Neural progenitor cell (in vitro differentiated cells): ENCODE data around the gene LCAT. TPM values are rescaled to one million over a fixed set of nuclear protein-coding genes. Genes with fewer than 3 reads are reported as not detected.

ENCODE experiments used
- DNase-seq: peaks from one replicate; pipeline ENCODE4 v3.0.0-alpha.2; 2016; ENCODE audit warnings: low spot score
- H2AFZ ChIP-seq: fragments of 200-600 bp; sonication (generic); replicated peaks from 2 replicates; pipeline ENCODE4 v1.6.1; 2016; ENCODE audit warnings: antibody characterized with exemption
- H3F3A ChIP-seq: fragments of 200-600 bp; sonication (generic); 2 replicates; pipeline ENCODE4 v1.6.1; 2016; ENCODE audit warnings: antibody characterized with exemption, low read depth
- H3K27ac ChIP-seq: fragments of 200-600 bp; sonication (generic); 2 replicates; pipeline ENCODE4 v1.5.1; 2016; ENCODE audit warnings: mild to moderate bottlenecking
- H3K27me3 ChIP-seq: fragments of 200-600 bp; sonication (generic); 2 replicates; pipeline ENCODE4 v1.6.1; 2016; ENCODE audit warnings: mild to moderate bottlenecking, moderate library complexity
- H3K36me3 ChIP-seq: fragments of 200-600 bp; sonication (generic); 2 replicates; pipeline ENCODE4 v1.5.1; 2016
- H3K4me1 ChIP-seq: fragments of 200-600 bp; sonication (generic); 2 replicates; pipeline ENCODE4 v1.6.1; 2016; ENCODE audit warnings: mixed run types
- H3K4me2 ChIP-seq: fragments of 200-600 bp; sonication (generic); 2 replicates; pipeline ENCODE4 v1.6.1; 2016
- H3K4me3 ChIP-seq: fragments of 200-600 bp; sonication (generic); 2 replicates; pipeline ENCODE4 v1.5.1; 2016
- H3K79me2 ChIP-seq: fragments of 200-600 bp; sonication (generic); 2 replicates; pipeline ENCODE4 v1.6.1; 2016; ENCODE audit warnings: low read depth
- H3K9ac ChIP-seq: fragments of 200-600 bp; sonication (generic); 2 replicates; pipeline ENCODE4 v1.6.1; 2016
- H3K9me3 ChIP-seq: fragments of 200-600 bp; sonication (generic); 2 replicates; pipeline ENCODE4 v1.5.1; 2016; ENCODE audit warnings: low read depth
- H4K20me1 ChIP-seq: fragments of 200-600 bp; sonication (generic); 2 replicates; pipeline ENCODE4 v1.6.1; 2016; ENCODE audit warnings: low read depth
- H3K27ac Mint-ChIP-seq: 3 replicates; pipeline ENCODE4 v1.8.0; 2021; ENCODE audit warnings: mixed read lengths
- H3K27me3 Mint-ChIP-seq: 2 replicates; pipeline ENCODE4 v1.8.0; 2022; ENCODE audit warnings: low read depth, mild to moderate bottlenecking, inconsistent platforms, moderate library complexity, mixed read lengths; ENCODE audit not compliant: insufficient read depth
- H3K36me3 Mint-ChIP-seq: 3 replicates; pipeline ENCODE4 v1.8.0; 2021; ENCODE audit warnings: mixed read lengths
- H3K4me1 Mint-ChIP-seq: 3 replicates; pipeline ENCODE4 v1.8.0; 2021; ENCODE audit warnings: mixed read lengths
- H3K4me3 Mint-ChIP-seq: 3 replicates; pipeline ENCODE4 v1.8.0; 2021; ENCODE audit warnings: mild to moderate bottlenecking, moderate library complexity, mixed read lengths
- H3K9me3 Mint-ChIP-seq: 3 replicates; pipeline ENCODE4 v1.8.0; 2020; ENCODE audit warnings: mixed read lengths
- CTCF ChIP-seq: fragments of 200-600 bp; sonication (generic); IDR thresholded peaks from 2 replicates; pipeline ENCODE4 v1.5.1; 2017; ENCODE audit warnings: antibody characterized with exemption, mild to moderate bottlenecking
- EZH2 ChIP-seq: fragments of 200-600 bp; sonication (generic); IDR thresholded peaks from 2 replicates; pipeline ENCODE4 v1.6.1; 2017; ENCODE audit warnings: antibody characterized with exemption, mild to moderate bottlenecking, moderate library complexity
- EZH2phosphoT487 ChIP-seq: fragments of 200-600 bp; sonication (generic); IDR thresholded peaks from 2 replicates; pipeline ENCODE4 v1.6.1; 2017; ENCODE audit warnings: antibody characterized with exemption
- total RNA-seq: library from RNA; depleted of rRNA; stranded (reverse); fragments of >200 nt; gene quantifications from 2 replicates; pipeline ENCODE4 v1.2.3, GENCODE V29; 2015; ENCODE audit warnings: low replicate concordance

The LCAT gene
- total RNA-seq, 1 donor from 2014 or later: 1.5 TPM

DNA sequence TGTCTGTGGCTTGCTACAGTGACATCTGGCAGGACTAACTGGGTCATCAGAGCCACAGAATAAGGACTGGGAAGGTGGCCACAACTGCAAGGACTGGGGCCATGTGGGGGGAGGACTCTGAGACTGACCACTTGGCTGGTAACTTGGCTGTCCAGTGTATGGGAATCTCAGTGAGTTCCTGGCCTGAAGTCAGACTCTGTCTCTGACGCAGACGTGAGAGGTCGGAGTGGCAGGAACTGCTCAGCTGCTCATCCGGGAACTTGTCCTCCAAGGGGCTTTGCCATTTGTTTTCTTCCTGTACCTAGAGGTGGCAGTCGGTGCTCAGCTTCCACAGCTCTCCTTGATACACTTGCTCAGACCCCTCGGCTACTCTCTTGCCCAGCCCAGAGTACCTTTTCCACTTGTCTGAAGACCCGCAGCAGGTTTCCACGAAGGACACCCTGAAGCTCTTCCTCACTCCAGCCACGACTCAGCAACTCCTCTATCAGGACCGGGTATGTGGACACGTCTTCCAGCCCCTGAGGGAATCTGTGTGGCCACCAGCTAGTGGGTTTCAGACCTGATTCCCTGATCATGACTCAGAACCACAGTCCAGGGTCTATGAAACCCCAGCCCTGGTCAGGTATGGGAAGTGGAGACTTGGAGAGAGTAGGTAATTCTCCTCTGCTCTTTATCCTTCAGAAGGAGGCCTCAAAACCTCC, 43.7 kb upstream of the LCAT start:
- Histone ChIP-seq H2AFZ (no peak overlapping the region), H3K9ac (no peak overlapping the region), H3K27ac (no peak overlapping the region), H3K4me2 (no peak overlapping the region), H3K27me3 (peaks cover 8% of the 10 kb centered on the region), H3K79me2 (no peaks in the 10 kb centered on the region), H3F3A (no peaks in the 10 kb centered on the region), H3K36me3 (no peaks in the 10 kb centered on the region), H3K4me1 (no peaks in the 10 kb centered on the region), H3K4me3 (no peak overlapping the region), H4K20me1 (no peaks in the 10 kb centered on the region), H3K9me3 (no peaks in the 10 kb centered on the region)
- Mint-ChIP-seq H3K4me1 (peaks cover 4% of the 10 kb centered on the region), H3K9me3 (no peaks in the 10 kb centered on the region), H3K4me3 (no peak overlapping the region), H3K27ac (peak overlapping the region; percentile 58), H3K27me3 (peaks cover 10% of the 10 kb centered on the region), H3K36me3 (no peaks in the 10 kb centered on the region)
- DNase-seq: no peak
- TF ChIP-seq EZH2phosphoT487 (no peak), EZH2 (no peak), CTCF (no peak)

DNA sequence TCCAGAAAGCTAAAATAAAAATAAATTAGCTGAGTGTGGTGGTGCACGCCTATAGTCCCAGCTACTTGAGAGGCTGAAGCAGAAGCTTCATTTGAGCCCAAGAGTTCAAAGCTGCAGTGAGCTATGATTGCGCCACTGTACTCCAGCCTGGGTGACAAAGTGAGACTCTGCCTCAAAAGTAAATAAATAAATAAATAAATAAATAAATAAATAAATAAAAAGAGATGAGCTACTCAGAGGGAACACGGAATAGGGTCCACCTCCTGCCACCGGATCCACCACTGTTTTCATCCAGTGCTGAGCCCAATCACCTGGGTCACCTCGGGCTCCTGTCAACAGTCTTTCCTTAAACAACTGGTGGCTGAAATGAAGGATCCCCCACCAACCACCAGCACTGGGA, 43.0 kb upstream of the LCAT start:
- no peak for DNase-seq
- Histone ChIP-seq H3K4me3 (no peak overlapping the region), H3K9ac (no peak overlapping the region), H2AFZ (no peak overlapping the region), H3K79me2 (no peaks in the 10 kb centered on the region), H4K20me1 (no peaks in the 10 kb centered on the region), H3K9me3 (no peaks in the 10 kb centered on the region), H3K36me3 (no peaks in the 10 kb centered on the region), H3K27ac (no peak overlapping the region), H3K27me3 (peaks cover 1% of the 10 kb centered on the region), H3F3A (no peaks in the 10 kb centered on the region), H3K4me2 (no peak overlapping the region), H3K4me1 (no peaks in the 10 kb centered on the region)
- Mint-ChIP-seq H3K4me1 (peaks cover 5% of the 10 kb centered on the region), H3K4me3 (no peak overlapping the region), H3K9me3 (no peaks in the 10 kb centered on the region), H3K36me3 (no peaks in the 10 kb centered on the region), H3K27ac (no peak overlapping the region), H3K27me3 (peaks cover 9% of the 10 kb centered on the region)
- TF ChIP-seq CTCF (no peak), EZH2 (no peak), EZH2phosphoT487 (no peak)

DNA sequence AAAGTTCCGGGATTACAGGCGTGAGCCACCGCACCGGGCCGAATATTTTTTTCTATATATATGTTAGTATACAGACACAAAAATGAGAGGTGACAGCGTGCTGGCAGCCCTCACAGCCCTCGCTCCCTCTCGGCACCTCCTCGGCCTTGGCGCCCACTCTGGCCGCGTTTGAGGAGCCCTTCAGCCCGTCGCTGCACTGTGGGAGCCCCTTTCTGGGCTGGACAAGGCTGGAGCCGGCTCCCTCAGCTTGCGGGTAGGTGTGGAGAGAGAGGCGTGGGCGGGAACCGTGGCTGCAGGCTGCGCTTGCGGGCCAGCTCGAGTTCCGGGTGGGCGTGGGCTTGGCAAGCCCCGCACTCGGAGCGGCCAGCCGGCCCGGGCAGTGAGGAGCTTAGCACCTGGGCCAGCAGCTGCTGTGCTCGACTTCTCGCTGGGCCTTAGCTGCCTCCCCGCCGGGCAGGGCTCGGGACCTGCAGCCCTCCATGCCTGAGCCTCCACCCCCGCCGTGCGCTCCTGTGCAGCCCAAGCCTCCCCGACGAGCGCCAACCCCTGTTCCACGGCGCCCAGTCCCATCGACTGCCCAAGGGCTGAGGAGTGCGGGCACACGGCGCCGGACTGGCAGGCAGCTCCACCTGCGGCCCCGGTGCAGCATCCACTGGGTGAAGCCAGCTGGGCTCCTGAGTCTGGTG, 38.2 kb upstream of the LCAT start:
- H4K20me1 ChIP-seq: no peaks in the 10 kb centered on the region
- Mint-ChIP-seq H3K4me3 (no peak overlapping the region), H3K27ac (no peak overlapping the region), H3K27me3 (peaks cover 7% of the 10 kb centered on the region), H3K36me3 (no peaks in the 10 kb centered on the region), H3K4me1 (peaks cover 5% of the 10 kb centered on the region), H3K9me3 (no peaks in the 10 kb centered on the region)
- no peaks in the 10 kb centered on the region for H3F3A ChIP-seq
- no peak overlapping the region for H2AFZ ChIP-seq
- TF ChIP-seq CTCF (no peak), EZH2phosphoT487 (no peak), EZH2 (no peak)
- H3K79me2 ChIP-seq: no peaks in the 10 kb centered on the region
- H3K4me3 ChIP-seq: no peak overlapping the region
- H3K27ac ChIP-seq: no peak overlapping the region
- H3K27me3 ChIP-seq: no peaks in the 10 kb centered on the region
- no peak for DNase-seq
- no peak overlapping the region for H3K9ac ChIP-seq
- no peaks in the 10 kb centered on the region for H3K4me1 ChIP-seq
- no peaks in the 10 kb centered on the region for H3K36me3 ChIP-seq
- H3K9me3 ChIP-seq: no peaks in the 10 kb centered on the region
- H3K4me2 ChIP-seq: no peak overlapping the region
